ENCODE measurements around the gene SYCP2L. TPM values are rescaled to one million over a fixed set of nuclear protein-coding genes. Genes with fewer than 3 reads are reported as not detected.
A peak's percentile ranks its signal among the peaks of the same experiment; 100 is the strongest.

SYCP2L gene
- total and polyA plus RNA-seq, 2 of the 4 experiments (the other 2 are of a cell fraction) = 0.05 TPM; not detected in 1

DNA sequence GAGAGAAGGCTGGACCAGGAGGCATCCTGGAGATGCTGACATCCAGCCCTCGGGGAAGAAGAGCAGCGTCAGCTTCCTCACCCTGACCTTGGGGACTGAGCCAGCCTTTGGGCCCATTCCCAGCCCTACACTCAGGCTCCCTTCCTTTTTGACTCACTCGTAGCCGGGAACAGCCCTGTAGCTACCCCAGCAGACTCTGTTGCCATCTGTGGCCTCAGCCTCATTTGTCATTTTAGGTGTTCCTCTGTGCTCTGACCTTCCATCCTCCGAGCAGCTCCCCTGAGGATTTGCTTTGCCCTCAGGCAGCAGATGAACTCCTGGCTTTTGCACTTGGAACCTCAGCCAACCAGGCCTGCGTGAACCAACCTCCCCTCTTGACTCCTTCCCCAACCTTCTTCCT is 89.7 kb downstream of the SYCP2L start:
- no peak overlapping the region for H4K8ac ChIP-seq (ENCODE audit: low read depth in 2 of 2, low read length in 2 of 2)
- no peak overlapping the region for H4K91ac ChIP-seq (ENCODE audit: insufficient read depth, low read depth, low read length)
- ChIA-PET CTCF (no interaction called here), POLR2A (ENCODE audit: unreplicated experiment) (no interaction called here)
- TF ChIP-seq CEBPB (IDR thresholded peaks at IDR 0.05; ENCODE audit: low read depth, low read length) (no peak), FOS (IDR thresholded peaks at IDR 0.05; ENCODE audit: low read depth, low read length) (no peak), BHLHE40 (IDR thresholded peaks at IDR 0.05; ENCODE audit: low read depth, low read length) (no peak), RAD21 (IDR thresholded peaks at IDR 0.05; ENCODE audit: low read length) (no peak), CHD1 (IDR thresholded peaks at IDR 0.05; ENCODE audit: low read depth, low read length) (no peak), RCOR1 (IDR thresholded peaks at IDR 0.05; ENCODE audit: insufficient replicate concordance, low read length) (no peak), POLR2A (IDR thresholded peaks at IDR 0.05; ENCODE audit: low read depth, low read length) (no peak), SMC3 (IDR thresholded peaks at IDR 0.05; ENCODE audit: low read depth, low read length) (no peak), MAFK (IDR thresholded peaks at IDR 0.05; ENCODE audit: low read depth, low read length) (no peak), MXI1 (IDR thresholded peaks at IDR 0.05; ENCODE audit: borderline replicate concordance, low read depth, low read length) (no peak), NFE2L2 (IDR thresholded peaks at IDR 0.05; ENCODE audit: low read depth, low read length) (no peak), RFX5 (IDR thresholded peaks at IDR 0.05; ENCODE audit: low read depth, low read length) (no peak), MAZ (IDR thresholded peaks at IDR 0.05; ENCODE audit: borderline replicate concordance, low read depth, low read length) (no peak)
- TF ChIP-seq, protein P1, sequence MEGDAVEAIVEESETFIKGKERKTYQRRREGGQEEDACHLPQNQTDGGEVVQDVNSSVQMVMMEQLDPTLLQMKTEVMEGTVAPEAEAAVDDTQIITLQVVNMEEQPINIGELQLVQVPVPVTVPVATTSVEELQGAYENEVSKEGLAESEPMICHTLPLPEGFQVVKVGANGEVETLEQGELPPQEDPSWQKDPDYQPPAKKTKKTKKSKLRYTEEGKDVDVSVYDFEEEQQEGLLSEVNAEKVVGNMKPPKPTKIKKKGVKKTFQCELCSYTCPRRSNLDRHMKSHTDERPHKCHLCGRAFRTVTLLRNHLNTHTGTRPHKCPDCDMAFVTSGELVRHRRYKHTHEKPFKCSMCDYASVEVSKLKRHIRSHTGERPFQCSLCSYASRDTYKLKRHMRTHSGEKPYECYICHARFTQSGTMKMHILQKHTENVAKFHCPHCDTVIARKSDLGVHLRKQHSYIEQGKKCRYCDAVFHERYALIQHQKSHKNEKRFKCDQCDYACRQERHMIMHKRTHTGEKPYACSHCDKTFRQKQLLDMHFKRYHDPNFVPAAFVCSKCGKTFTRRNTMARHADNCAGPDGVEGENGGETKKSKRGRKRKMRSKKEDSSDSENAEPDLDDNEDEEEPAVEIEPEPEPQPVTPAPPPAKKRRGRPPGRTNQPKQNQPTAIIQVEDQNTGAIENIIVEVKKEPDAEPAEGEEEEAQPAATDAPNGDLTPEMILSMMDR (conservative IDR thresholded peaks at IDR 0.05; ENCODE audit: low read depth, low read length) = no peak
- TF ChIP-seq, protein P2, sequence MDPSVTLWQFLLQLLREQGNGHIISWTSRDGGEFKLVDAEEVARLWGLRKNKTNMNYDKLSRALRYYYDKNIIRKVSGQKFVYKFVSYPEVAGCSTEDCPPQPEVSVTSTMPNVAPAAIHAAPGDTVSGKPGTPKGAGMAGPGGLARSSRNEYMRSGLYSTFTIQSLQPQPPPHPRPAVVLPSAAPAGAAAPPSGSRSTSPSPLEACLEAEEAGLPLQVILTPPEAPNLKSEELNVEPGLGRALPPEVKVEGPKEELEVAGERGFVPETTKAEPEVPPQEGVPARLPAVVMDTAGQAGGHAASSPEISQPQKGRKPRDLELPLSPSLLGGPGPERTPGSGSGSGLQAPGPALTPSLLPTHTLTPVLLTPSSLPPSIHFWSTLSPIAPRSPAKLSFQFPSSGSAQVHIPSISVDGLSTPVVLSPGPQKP (IDR thresholded peaks at IDR 0.05; ENCODE audit: borderline replicate concordance, low read depth, low read length) = no peak
- TF ChIP-seq, protein P3, sequence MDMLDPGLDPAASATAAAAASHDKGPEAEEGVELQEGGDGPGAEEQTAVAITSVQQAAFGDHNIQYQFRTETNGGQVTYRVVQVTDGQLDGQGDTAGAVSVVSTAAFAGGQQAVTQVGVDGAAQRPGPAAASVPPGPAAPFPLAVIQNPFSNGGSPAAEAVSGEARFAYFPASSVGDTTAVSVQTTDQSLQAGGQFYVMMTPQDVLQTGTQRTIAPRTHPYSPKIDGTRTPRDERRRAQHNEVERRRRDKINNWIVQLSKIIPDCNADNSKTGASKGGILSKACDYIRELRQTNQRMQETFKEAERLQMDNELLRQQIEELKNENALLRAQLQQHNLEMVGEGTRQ (IDR thresholded peaks at IDR 0.05; ENCODE audit: low read depth, low read length) = no peak
- H2AK9ac ChIP-seq (replicated peaks; ENCODE audit: low read depth, low read length, poor library complexity) = peak overlapping the region; percentile 60
- H3K23ac ChIP-seq (ENCODE audit: low read depth, low read length) = no peak overlapping the region
- H3K4me1 ChIP-seq (ENCODE audit: control insufficient read depth, insufficient read depth, low read length) = no peaks in the 10 kb centered on the region
- no peak overlapping the region for H2BK120ac ChIP-seq (ENCODE audit: low read depth, low read length)
- no peaks in the 10 kb centered on the region for H3K9me1 ChIP-seq (ENCODE audit: insufficient read depth, low read length)
- H3K27ac ChIP-seq (ENCODE audit: insufficient read depth, low read length) = no peak overlapping the region
- DNase-seq (no peak), ATAC-seq (ENCODE audit: low read depth) (no peak)
- H3K9ac ChIP-seq (ENCODE audit: low read depth, low read length) = no peak overlapping the region
- H4K5ac ChIP-seq (ENCODE audit: low read depth, low read length) = no peak overlapping the region
- no peak overlapping the region for H3K4me2 ChIP-seq (ENCODE audit: low read depth, low read length)
- H3K79me1 ChIP-seq (ENCODE audit: low read depth in 1 of 2, low read length in 2 of 2) = no peaks in the 10 kb centered on the region
- H3K4ac ChIP-seq (ENCODE audit: low read depth, low read length) = no peak overlapping the region
- H3K14ac ChIP-seq (replicated peaks; ENCODE audit: low read depth, low read length) = no peak overlapping the region
- no TSS peak for BruUV-seq (replicated peaks)
- dilution Hi-C loops (cut with HindIII; ENCODE audit: low sequenced_read_pairs, unreplicated experiment) = no loop called here
- in situ Hi-C loops (cut with MboI; ENCODE audit: low sequenced_read_pairs) = no loop called here
- H3K27me3 ChIP-seq (ENCODE audit: control insufficient read depth, insufficient read depth, low read length) = no peaks in the 10 kb centered on the region; the same call in 1 of the 2 replicates
- H3K18ac ChIP-seq (ENCODE audit: low read depth, low read length) = no peak overlapping the region
- H2BK20ac ChIP-seq (ENCODE audit: low read depth, low read length) = no peak overlapping the region
- intact Hi-C loops (cut with micrococcal nuclease) = no loop called here
- H4K20me1 ChIP-seq (ENCODE audit: insufficient read depth, low read length) = no peaks in the 10 kb centered on the region
- H2AK5ac ChIP-seq (ENCODE audit: low read depth, low read length) = no peak overlapping the region
- H2BK15ac ChIP-seq (ENCODE audit: low read depth, low read length) = no peak overlapping the region
- no peaks in the 10 kb centered on the region for H3K36me3 ChIP-seq (ENCODE audit: control insufficient read depth, insufficient read depth, low read length)
- H3K56ac ChIP-seq (ENCODE audit: extremely low read depth, insufficient read depth, low read length) = no peak overlapping the region
- no peak overlapping the region for H2AFZ ChIP-seq (replicated peaks; ENCODE audit: low read length, poor library complexity)
- H2BK5ac ChIP-seq (ENCODE audit: low read depth, low read length, poor library complexity, severe bottlenecking) = no peak overlapping the region
- WGBS, 2 experiments (ENCODE audit: extremely low coverage in 2 of 2, insufficient read length in 1 of 2) = 70% methylated on average over 3 of the region's 6 CpGs; no CpG with 5 or more reads in 1 of the 2 experiments
- no peaks in the 10 kb centered on the region for H3K9me3 ChIP-seq (ENCODE audit: control insufficient read depth, insufficient read depth, low read length)
- H3K4me3 ChIP-seq (ENCODE audit: insufficient read depth, low read depth, low read length) = no peak overlapping the region

Data from IMR-90 (cell line).